ENCODE results near the gene MGAT4A. TPM values are rescaled to one million over a fixed set of nuclear protein-coding genes. Genes with fewer than 3 reads are reported as not detected.

Gene MGAT4A
- total and polyA plus RNA-seq, 2 experiments from 2014 or later: 4.4 to 5.6 TPM

DNA sequence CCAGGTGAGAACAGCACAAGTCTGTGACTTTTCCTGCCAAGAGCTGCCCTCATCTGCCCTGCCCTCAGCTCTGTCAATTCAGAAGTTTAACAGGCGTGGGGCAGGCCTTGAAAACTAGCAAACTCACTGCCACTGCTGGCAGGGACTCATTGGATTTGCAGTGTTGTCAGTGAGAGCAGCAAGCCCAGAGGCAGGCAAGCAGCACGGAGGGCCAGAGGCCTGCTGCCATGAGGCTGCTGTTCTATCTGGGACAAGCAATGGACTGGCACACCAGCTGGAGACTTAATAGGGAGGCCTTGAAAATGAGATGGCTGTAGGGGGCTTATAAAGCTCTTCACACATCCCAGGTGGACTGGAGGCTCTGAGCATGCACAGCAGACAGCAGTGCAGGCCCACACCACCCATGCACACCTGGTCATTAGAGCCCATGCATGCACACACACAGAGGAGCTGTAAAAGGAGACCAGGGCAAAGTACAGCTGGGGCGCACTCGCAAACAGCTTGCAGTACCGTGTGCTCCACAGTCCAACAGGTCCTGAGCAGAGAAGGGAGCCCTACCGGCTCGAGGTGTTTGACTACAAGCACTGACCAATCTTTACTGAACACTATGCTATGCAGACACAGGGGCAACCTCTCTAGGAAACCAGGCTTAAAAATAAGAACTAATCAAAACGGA, 28.7 kb downstream of the MGAT4A start (continued):
- TF ChIP-seq, protein P1, sequence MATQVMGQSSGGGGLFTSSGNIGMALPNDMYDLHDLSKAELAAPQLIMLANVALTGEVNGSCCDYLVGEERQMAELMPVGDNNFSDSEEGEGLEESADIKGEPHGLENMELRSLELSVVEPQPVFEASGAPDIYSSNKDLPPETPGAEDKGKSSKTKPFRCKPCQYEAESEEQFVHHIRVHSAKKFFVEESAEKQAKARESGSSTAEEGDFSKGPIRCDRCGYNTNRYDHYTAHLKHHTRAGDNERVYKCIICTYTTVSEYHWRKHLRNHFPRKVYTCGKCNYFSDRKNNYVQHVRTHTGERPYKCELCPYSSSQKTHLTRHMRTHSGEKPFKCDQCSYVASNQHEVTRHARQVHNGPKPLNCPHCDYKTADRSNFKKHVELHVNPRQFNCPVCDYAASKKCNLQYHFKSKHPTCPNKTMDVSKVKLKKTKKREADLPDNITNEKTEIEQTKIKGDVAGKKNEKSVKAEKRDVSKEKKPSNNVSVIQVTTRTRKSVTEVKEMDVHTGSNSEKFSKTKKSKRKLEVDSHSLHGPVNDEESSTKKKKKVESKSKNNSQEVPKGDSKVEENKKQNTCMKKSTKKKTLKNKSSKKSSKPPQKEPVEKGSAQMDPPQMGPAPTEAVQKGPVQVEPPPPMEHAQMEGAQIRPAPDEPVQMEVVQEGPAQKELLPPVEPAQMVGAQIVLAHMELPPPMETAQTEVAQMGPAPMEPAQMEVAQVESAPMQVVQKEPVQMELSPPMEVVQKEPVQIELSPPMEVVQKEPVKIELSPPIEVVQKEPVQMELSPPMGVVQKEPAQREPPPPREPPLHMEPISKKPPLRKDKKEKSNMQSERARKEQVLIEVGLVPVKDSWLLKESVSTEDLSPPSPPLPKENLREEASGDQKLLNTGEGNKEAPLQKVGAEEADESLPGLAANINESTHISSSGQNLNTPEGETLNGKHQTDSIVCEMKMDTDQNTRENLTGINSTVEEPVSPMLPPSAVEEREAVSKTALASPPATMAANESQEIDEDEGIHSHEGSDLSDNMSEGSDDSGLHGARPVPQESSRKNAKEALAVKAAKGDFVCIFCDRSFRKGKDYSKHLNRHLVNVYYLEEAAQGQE (IDR thresholded peaks at IDR 0.05; ENCODE audit: unreplicated experiment): no peak
- no peak for TF ChIP-seq ZNF114 (CRISPR knock-in tag; IDR thresholded peaks at IDR 0.05)
- no peak for TF ChIP-seq EZH2phosphoT487 (IDR thresholded peaks at IDR 0.05; ENCODE audit: unreplicated experiment)
- TF ChIP-seq, protein P2, sequence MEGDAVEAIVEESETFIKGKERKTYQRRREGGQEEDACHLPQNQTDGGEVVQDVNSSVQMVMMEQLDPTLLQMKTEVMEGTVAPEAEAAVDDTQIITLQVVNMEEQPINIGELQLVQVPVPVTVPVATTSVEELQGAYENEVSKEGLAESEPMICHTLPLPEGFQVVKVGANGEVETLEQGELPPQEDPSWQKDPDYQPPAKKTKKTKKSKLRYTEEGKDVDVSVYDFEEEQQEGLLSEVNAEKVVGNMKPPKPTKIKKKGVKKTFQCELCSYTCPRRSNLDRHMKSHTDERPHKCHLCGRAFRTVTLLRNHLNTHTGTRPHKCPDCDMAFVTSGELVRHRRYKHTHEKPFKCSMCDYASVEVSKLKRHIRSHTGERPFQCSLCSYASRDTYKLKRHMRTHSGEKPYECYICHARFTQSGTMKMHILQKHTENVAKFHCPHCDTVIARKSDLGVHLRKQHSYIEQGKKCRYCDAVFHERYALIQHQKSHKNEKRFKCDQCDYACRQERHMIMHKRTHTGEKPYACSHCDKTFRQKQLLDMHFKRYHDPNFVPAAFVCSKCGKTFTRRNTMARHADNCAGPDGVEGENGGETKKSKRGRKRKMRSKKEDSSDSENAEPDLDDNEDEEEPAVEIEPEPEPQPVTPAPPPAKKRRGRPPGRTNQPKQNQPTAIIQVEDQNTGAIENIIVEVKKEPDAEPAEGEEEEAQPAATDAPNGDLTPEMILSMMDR (conservative IDR thresholded peaks at IDR 0.05; ENCODE audit: low read depth in 2 of 2): no peak
- no peak for TF ChIP-seq STAT1 (IDR thresholded peaks at IDR 0.05; ENCODE audit: unreplicated experiment)
- no peak for TF ChIP-seq JUNB (IDR thresholded peaks at IDR 0.05; ENCODE audit: unreplicated experiment)
- TF ChIP-seq ZNF331 (CRISPR knock-in tag; IDR thresholded peaks at IDR 0.05; ENCODE audit: low read depth): no peak
- TF ChIP-seq CREB1 (CRISPR knock-in tag; IDR thresholded peaks at IDR 0.05; ENCODE audit: low read depth): no peak
- TF ChIP-seq EZH2 (IDR thresholded peaks at IDR 0.05; ENCODE audit: low read depth, unreplicated experiment): no peak
- TF ChIP-seq, protein P3, sequence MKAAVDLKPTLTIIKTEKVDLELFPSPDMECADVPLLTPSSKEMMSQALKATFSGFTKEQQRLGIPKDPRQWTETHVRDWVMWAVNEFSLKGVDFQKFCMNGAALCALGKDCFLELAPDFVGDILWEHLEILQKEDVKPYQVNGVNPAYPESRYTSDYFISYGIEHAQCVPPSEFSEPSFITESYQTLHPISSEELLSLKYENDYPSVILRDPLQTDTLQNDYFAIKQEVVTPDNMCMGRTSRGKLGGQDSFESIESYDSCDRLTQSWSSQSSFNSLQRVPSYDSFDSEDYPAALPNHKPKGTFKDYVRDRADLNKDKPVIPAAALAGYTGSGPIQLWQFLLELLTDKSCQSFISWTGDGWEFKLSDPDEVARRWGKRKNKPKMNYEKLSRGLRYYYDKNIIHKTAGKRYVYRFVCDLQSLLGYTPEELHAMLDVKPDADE (IDR thresholded peaks at IDR 0.05): no peak
- no peak for TF ChIP-seq NANOG (IDR thresholded peaks at IDR 0.05; ENCODE audit: borderline replicate concordance)

DNA sequence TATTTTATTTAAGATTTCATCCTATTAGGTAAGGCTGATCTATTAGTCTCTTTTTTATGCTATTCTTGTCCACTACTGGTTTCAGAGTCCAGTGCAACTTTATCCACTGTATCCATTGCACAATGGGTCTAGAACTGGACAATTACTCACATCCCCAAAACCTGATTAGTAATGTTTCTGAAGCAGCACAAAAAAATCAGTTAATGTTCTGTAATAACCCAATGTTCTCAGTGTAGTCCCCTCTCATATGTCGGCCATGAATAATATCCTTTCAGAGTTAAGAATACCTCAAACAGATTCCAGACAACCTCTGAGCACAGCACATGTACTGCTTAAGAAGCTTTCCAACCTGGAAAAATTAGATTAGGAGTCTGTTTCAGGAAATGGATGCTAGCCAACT, 29.7 kb downstream of the MGAT4A start:
- Histone ChIP-seq H3K27ac (ENCODE audit: low read depth) (no peak overlapping the region), H3K4me2 (no peak overlapping the region), H3F3A (replicated peaks; ENCODE audit: low read depth) (no peaks in the 10 kb centered on the region), H3K9me2 (ENCODE audit: insufficient read depth) (no peaks in the 10 kb centered on the region), H2AFZ (no peak overlapping the region), H3K36me3 (ENCODE audit: insufficient read depth) (no peaks in the 10 kb centered on the region), H3K79me2 (replicated peaks; ENCODE audit: insufficient read depth) (no peaks in the 10 kb centered on the region), H4K20me1 (replicated peaks; ENCODE audit: insufficient read depth) (no peaks in the 10 kb centered on the region), H3K27me3 (ENCODE audit: insufficient read depth) (no peaks in the 10 kb centered on the region), H3K4me3 (no peak overlapping the region), H3K4me1 (ENCODE audit: insufficient read depth) (no peaks in the 10 kb centered on the region)
- H3K27me3 Mint-ChIP-seq (ENCODE audit: insufficient read depth, low read depth, poor library complexity): no peaks in the 10 kb centered on the region
- DNase-seq (ENCODE audit: low spot score): no peak
- no peak overlapping the region for H3K27ac Mint-ChIP-seq
- no peaks in the 10 kb centered on the region for H3K4me1 Mint-ChIP-seq
- no peaks in the 10 kb centered on the region for H3K9me3 Mint-ChIP-seq
- ATAC-seq: no peak
- no peak overlapping the region for H3K4me3 Mint-ChIP-seq
- no peaks in the 10 kb centered on the region for H3K36me3 Mint-ChIP-seq (ENCODE audit: low read depth)
- TF ChIP-seq, protein P3 (IDR thresholded peaks at IDR 0.05): no peak
- TF ChIP-seq, protein P1 (IDR thresholded peaks at IDR 0.05; ENCODE audit: unreplicated experiment): no peak
- TF ChIP-seq POLR2AphosphoS5 (IDR thresholded peaks at IDR 0.05; ENCODE audit: low read depth) (no peak), STAT1 (IDR thresholded peaks at IDR 0.05; ENCODE audit: unreplicated experiment) (no peak), JUNB (IDR thresholded peaks at IDR 0.05; ENCODE audit: unreplicated experiment) (no peak), EZH2phosphoT487 (IDR thresholded peaks at IDR 0.05; ENCODE audit: unreplicated experiment) (no peak)
- TF ChIP-seq, protein P2 (conservative IDR thresholded peaks at IDR 0.05; ENCODE audit: low read depth in 2 of 2): no peak

Data from GM23338 (cell line).